Cerebellar cortex (tissue), 1 donor: ENCODE measurements around the gene ZFAND3.
A peak's percentile ranks its signal among the peaks of the same experiment; 100 is the strongest.
"Not testable (repeated sequence)": the region's sequence is repeated elsewhere in the genome, so short reads cannot be mapped to it uniquely, and the experiment has no call there.

Experiments
- DNase-seq: peaks from one replicate; pipeline ENCODE4 v3.0.0-alpha.2; 2015; ENCODE audit warnings: low spot score

The ZFAND3 gene

DNA sequence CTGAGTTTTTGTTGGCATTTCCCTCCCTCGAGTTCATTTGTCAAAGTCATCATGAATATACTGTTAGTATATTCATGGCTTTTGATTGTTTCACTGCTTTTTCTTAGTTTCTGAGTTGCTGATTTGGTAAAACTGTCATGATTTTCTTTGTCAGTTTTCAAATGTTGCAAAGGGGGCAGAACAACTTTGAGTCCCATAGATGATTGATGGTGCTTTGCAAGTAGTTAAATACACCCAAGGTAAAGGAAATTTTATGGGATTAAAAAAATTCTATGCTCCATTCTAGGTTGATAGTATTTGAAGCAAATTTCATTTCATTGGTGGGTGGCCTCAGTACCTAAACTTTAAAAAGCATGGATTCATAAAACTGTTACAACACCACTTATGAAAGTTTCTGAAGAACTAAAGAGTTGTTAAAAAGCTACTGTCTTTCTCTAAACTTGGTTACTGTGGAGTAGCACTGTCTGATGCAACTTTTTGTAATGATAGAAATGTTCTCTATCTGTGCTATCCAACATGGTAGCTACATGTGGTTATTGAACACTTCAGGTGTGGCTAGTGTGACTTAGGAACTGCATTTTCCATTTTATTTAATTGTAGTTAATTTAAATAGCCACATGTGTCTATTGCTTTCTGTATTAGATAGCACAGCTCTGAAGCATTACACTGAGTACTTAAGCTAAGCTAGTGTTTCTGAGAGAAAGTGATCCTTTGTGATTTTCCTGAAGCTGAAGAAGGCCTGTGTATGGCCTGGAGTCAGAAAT is 153.6 kb downstream of the ZFAND3 start:
- no peak for DNase-seq

GRCh38 chr6:37974381-37974780 is 154.9 kb downstream of the ZFAND3 start:
- DNase-seq = no peak

DNA sequence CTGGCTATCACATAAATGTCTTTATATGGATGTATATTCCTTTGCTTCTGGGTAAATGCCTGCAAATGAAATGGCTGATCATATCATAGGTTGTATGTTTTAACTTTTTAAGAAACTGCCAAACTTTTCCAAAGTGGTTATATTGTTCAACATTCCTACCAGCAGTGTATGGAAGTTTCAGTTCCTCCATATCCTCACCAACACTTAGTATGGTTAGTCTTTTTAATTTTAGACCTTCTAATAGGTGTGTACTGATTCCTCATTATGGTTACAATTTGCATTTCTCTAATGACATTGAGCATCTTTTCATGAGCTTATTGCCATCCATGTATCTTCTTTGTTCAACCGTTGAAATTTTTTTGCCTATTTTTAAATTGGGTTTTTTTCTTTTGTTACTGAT is 155.4 kb downstream of the ZFAND3 start:
- DNase-seq = no peak

GRCh38 chr6:37977715-37978114 is 158.2 kb downstream of the ZFAND3 start:
- no peak for DNase-seq

DNA sequence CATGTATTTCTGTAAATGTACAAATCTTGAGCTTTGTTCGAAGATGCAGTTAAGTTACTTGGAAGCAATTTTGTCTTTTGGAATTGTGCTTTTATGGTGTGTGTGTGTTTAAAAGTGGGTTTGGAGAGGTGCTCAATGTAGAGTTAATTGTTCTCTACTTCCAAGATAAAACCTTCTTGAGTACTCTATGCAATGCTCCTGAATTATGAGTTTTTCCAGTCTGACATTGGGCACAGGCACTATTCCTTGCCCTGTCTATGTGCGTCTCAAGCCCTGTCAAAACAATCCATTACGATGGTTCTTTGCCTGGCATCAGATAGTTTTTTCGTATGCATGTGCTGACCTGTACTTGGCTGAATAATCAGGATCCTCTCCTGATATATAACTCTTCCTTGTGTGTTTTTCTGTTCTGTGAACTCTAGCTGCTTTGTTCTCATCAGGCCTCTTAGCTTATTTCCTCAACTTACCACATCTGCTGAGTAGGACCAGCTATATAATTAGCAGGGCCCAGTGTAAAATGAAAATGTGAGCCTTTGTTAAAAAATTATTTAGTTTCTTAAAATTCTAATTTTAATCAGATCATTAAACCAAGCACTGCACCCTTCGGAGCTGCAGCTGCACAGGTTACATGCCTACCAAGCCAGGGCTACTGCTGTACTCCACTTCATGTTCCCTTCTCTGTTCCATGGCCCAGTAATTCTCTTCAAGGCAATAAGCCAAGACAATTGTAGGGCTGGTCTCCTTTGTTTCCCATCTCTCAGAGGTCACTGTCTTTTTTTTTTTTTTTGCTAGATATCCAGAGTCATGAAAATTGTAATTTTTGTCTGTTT is 160.1 kb downstream of the ZFAND3 start:
- no peak for DNase-seq

- DNase-seq = peak; percentile 29
Measured at GRCh38 chr6:37980222-37980595, 160.7 kb downstream of the ZFAND3 start.

GRCh38 chr6:37981626-37982025 is 162.1 kb downstream of the ZFAND3 start:
- no peak for DNase-seq

GRCh38 chr6:37982317-37982716 is 162.8 kb downstream of the ZFAND3 start:
- no peak for DNase-seq

DNA sequence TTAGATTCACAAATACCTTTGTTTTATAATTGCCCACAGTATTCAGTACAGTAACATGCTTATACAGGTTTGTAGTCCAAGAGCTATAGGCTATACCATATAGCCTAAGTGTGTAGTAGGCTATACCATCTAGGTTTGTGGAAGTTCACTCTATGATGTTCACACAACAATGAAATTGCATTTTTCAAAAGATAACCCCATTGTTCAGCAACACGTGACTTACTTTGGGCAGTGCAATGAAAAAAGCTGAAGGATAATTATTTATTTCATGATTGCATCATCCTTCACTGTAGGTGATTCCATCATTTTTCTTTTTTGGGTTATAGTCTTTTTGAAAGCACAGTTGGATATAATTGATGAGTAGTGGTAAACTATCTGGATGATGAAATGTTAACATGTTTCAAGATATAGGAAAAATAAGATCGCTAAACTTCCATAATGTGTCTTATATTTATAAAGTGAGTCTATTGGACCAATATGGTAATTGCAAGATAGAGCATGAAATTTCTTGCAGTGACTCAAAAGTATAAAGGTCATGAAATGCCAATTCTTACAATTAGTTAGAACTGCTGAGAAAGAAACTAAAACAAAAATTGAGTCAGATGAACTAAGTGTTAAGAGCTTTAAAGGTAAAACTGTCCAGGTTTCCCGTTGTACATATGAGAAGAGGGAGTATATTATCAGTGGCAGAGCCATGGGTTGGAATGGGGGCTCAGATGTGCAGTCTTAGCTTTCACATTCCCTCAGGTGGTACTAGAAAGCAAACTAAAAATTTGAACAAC is 164.4 kb downstream of the ZFAND3 start:
- DNase-seq = no peak

GRCh38 chr6:37984578-37984977 is 165.1 kb downstream of the ZFAND3 start:
- DNase-seq = no peak

DNA sequence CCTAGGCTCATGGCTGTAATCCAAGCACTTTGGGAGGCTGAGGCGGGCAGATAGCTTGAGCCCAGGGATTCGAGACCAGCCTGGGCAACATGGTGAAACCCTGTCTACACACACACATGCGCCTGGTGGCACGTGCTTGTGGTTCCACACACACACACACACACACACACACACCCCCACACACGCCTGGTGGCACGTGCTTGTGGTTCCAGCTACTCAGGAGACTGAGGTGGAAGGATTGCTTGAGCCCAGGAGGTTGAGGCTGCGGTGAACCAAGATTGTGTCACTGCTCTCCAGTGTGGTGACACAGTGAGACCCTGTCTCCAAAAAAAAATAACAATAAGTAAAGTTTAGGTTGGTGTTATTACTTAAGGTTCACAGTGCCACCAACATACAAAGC is 165.8 kb downstream of the ZFAND3 start:
- DNase-seq = no peak

DNA sequence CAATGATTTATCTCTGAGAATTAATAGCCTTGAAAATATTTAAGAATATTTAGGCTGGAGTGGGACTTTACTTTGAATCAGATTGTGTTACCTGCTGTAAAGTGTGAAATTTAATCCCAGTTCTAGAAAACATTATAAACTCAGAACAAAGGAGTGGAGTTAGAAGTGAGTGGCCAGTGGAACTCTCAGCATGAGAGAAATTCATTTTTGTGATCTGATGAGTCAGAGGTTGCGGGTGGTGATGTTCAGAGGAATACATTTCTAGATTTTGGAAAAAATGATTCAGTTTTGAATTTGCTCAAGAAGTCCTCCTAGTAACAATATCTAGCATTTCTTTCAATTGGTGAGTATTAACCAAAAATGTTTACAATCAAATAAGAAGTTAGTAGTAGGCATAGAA is 167.5 kb downstream of the ZFAND3 start:
- DNase-seq = no peak

DNA sequence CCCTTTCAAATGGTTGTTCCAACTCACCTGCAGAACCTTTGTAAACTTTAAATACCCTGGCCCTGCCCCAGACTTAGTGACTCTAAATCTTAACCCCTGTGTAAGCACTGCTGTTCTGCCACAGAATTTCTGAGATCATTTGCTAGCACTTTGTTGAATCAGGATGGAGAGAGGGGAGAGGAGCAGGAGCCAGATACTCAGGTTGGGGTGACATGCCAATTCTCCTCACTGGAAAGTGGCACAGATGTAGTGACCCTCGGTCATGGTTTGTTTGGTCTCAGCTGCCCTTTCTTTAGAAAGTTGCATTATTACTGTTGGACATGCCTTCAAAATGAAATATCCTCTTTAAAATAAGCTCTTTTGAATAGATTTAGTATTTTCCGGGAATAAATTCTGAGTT is 168.0 kb downstream of the ZFAND3 start:
- no peak for DNase-seq

DNA sequence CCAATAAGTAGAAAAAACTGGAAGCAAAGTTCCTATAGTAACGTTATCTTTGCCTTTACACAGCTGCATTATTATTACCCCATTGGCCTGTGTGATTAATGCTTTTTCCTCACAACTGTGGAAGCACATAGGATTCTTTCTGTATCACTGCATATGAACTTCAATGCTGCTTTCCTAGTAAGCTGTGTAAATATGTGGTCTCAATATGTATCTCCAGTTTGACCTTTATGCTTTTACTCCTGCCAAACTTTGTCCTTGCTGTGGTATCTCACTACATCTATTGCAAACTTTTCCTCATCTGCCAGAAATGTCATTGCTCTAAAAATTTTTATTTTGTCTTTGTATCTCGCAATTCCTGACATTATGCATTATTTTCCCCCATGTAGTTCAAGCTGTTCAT is 168.6 kb downstream of the ZFAND3 start:
- DNase-seq = no peak

- DNase-seq = no peak
Measured at GRCh38 chr6:37988696-37989095, 169.2 kb downstream of the ZFAND3 start.

DNA sequence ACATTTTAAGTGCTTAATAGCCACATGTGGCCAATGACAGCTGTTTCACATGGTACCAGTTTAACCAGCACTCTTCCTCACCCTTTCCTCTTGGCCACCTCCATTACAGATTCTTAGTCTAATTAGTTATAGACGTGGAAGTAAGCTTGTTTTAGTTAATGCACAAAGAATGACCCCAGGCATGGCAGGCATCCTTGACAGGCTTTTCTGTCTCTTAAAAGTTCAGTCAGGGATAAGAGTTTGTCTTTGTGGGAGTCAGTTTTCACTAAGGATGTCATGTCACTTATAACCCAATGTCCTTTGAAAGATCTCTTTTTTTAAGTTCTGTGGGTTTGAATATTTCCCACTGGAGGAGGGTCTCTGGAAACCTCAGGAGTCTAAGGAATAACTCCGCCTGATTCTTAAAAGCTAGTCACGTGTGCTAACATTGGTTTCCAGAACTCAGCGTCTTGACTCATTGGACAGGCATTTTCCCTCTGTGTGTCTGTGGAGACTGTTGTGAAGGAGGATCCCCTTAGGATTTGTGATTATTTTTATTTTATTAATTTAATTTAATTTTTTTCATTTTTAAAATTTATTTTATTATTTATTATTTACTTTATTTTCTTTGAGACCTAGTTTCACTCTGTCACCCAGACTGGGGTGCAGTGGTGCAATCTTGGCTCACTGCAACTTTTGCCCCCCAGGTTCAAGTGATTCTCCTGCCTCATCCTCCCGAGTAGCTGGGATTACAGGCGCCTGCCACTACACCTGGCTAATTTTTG is 171.4 kb downstream of the ZFAND3 start:
- DNase-seq = no peak

GRCh38 chr6:37992749-37993148 is 173.2 kb downstream of the ZFAND3 start:
- DNase-seq = no peak

GRCh38 chr6:37993194-37993593 is 173.7 kb downstream of the ZFAND3 start:
- DNase-seq = not testable (repeated sequence)

DNA sequence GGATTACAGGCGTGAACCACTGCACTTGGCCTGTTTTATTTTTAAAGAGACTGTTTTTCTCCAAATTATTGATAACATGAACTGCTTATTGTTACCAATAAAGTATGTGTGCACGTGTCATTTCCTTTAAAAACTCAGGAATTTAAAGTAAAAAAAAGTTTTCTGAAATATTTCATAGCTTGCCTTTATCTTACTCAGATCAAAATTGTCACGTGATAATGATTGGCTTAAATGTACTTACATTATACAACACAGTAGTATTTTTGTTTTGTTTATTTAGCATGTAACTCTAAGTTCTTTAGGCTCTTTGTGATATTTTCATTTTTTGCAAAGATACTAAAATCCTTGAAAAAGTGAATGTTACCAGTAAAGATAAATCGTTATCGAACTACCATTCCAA is 174.1 kb downstream of the ZFAND3 start:
- no peak for DNase-seq

GRCh38 chr6:37994223-37994622 is 174.7 kb downstream of the ZFAND3 start:
- DNase-seq = no peak

- no peak for DNase-seq
Measured at GRCh38 chr6:37998366-37998765, 178.8 kb downstream of the ZFAND3 start.

- no peak for DNase-seq
Measured at GRCh38 chr6:38001386-38001785, 181.9 kb downstream of the ZFAND3 start.
